NCI-H1694 (cell line): Measurements from ENCODE around the gene AKAP6.

Experiments used
- DNase-seq: peaks from one replicate; lab custom pipeline; 2025; lab: John Stamatoyannopoulos, UW

The AKAP6 gene

GRCh38 chr14:32478050-32478449 lies 149.0 kb downstream of the AKAP6 start:
- no peak for DNase-seq

GRCh38 chr14:32480337-32480736 lies 151.2 kb downstream of the AKAP6 start:
- DNase-seq, result no peak

GRCh38 chr14:32481707-32482106 lies 152.6 kb downstream of the AKAP6 start:
- DNase-seq, result no peak

GRCh38 chr14:32491416-32492016 lies 162.4 kb downstream of the AKAP6 start:
- no peak for DNase-seq

GRCh38 chr14:32492457-32492856 lies 163.4 kb downstream of the AKAP6 start:
- DNase-seq, result no peak

- no peak for DNase-seq
Observed at GRCh38 chr14:32494609-32495434, 165.7 kb downstream of the AKAP6 start.

- no peak for DNase-seq
Observed at GRCh38 chr14:32495435-32495734, 166.3 kb downstream of the AKAP6 start.

- no peak for DNase-seq
Observed at GRCh38 chr14:32497248-32497647, 168.2 kb downstream of the AKAP6 start.

GRCh38 chr14:32507029-32507984 lies 178.2 kb downstream of the AKAP6 start:
- no peak for DNase-seq

GRCh38 chr14:32508281-32508680 lies 179.2 kb downstream of the AKAP6 start:
- DNase-seq, result no peak

- DNase-seq, result no peak
Observed at GRCh38 chr14:32509632-32510187, 180.6 kb downstream of the AKAP6 start.

GRCh38 chr14:32510815-32511214 lies 181.7 kb downstream of the AKAP6 start:
- no peak for DNase-seq

- DNase-seq, result no peak
Observed at GRCh38 chr14:32512348-32512747, 183.2 kb downstream of the AKAP6 start.

GRCh38 chr14:32512813-32513212 lies 183.7 kb downstream of the AKAP6 start:
- DNase-seq, result no peak

- DNase-seq, result peak; percentile 23
Observed at GRCh38 chr14:32513571-32514009, 184.5 kb downstream of the AKAP6 start.

- DNase-seq, result no peak
Observed at GRCh38 chr14:32514236-32514635, 185.1 kb downstream of the AKAP6 start.

- DNase-seq, result no peak
Observed at GRCh38 chr14:32514681-32515080, 185.6 kb downstream of the AKAP6 start.

- no peak for DNase-seq
Observed at GRCh38 chr14:32524609-32525375, 195.7 kb downstream of the AKAP6 start.

GRCh38 chr14:32525591-32525990 lies 196.5 kb downstream of the AKAP6 start:
- DNase-seq, result no peak

GRCh38 chr14:32530800-32531199 lies 201.7 kb downstream of the AKAP6 start:
- no peak for DNase-seq

- DNase-seq, result no peak
Observed at GRCh38 chr14:32531942-32532515, 202.9 kb downstream of the AKAP6 start.
